ENCODE measurements around the gene DIAPH3.

The DIAPH3 gene

GRCh38 chr13:60135344-60135743 lies 28.4 kb downstream of the DIAPH3 start:
- H3K4me1 ChIP-seq (ENCODE audit: control insufficient read depth, insufficient read depth, low read length) = 0 out of 2 replicates have a peak, but pooled peaks cover 7% of the 10 kb centered on the region
- H3K4me3 ChIP-seq (ENCODE audit: low read depth, low read length) = no peak overlapping the region
- H3K9me3 ChIP-seq (ENCODE audit: control insufficient read depth, insufficient read depth, low read depth, low read length) = no peaks in the 10 kb centered on the region
- H3K9ac ChIP-seq (ENCODE audit: low read length) = no peak overlapping the region
- no peaks in the 10 kb centered on the region for H3K27me3 ChIP-seq (ENCODE audit: control insufficient read depth, insufficient read depth, low read length)
- no peak overlapping the region for H3K27ac ChIP-seq (ENCODE audit: low read depth, low read length)
- H3K36me3 ChIP-seq (ENCODE audit: control insufficient read depth, insufficient read depth, low read length) = peaks cover 14% of the 10 kb centered on the region

DNA sequence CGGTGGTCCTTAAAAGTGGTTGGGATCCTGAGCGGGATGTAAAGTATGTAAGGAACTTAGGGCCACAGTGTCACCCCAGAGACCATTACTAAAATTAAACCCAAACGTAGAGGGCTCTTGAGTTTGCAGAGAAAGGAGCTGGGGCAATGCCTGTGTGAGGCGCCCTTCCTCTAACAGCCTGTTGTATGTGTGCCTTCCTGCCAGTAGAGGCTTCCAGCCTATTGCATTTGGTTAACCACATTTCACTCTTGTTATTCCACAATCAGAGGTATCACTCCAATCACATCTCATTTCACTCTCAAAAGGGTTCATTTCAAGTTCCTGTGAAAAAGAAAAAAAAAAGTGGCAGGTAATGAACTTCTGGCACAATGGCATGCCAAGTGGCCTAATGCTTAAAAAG lies 29.4 kb downstream of the DIAPH3 start:
- no peak overlapping the region for H3K27ac ChIP-seq (ENCODE audit: low read depth, low read length)
- no peaks in the 10 kb centered on the region for H3K9me3 ChIP-seq (ENCODE audit: control insufficient read depth, insufficient read depth, low read depth, low read length)
- H3K9ac ChIP-seq (ENCODE audit: low read length) = no peak overlapping the region
- H3K36me3 ChIP-seq (ENCODE audit: control insufficient read depth, insufficient read depth, low read length) = peaks cover 17% of the 10 kb centered on the region
- H3K4me3 ChIP-seq (ENCODE audit: low read depth, low read length) = no peak overlapping the region
- no peaks in the 10 kb centered on the region for H3K27me3 ChIP-seq (ENCODE audit: control insufficient read depth, insufficient read depth, low read length)
- H3K4me1 ChIP-seq (ENCODE audit: control insufficient read depth, insufficient read depth, low read length) = 0 out of 2 replicates have a peak, but pooled peaks cover 7% of the 10 kb centered on the region

- Histone ChIP-seq H3K36me3 (ENCODE audit: control insufficient read depth, insufficient read depth, low read length) (peaks cover 4% of the 10 kb centered on the region; the same call in 1 of the 2 replicates), H3K9ac (ENCODE audit: low read length) (no peak overlapping the region), H3K27me3 (ENCODE audit: control insufficient read depth, insufficient read depth, low read length) (no peaks in the 10 kb centered on the region), H3K27ac (ENCODE audit: low read depth, low read length) (no peak overlapping the region), H3K4me1 (ENCODE audit: control insufficient read depth, insufficient read depth, low read length) (no peaks in the 10 kb centered on the region), H3K4me3 (ENCODE audit: low read depth, low read length) (no peak overlapping the region), H3K9me3 (ENCODE audit: control insufficient read depth, insufficient read depth, low read depth, low read length) (0 out of 2 replicates have a peak, but pooled peaks cover 2% of the 10 kb centered on the region)
Observed at GRCh38 chr13:60121337-60121687, 42.4 kb downstream of the DIAPH3 start.

DNA sequence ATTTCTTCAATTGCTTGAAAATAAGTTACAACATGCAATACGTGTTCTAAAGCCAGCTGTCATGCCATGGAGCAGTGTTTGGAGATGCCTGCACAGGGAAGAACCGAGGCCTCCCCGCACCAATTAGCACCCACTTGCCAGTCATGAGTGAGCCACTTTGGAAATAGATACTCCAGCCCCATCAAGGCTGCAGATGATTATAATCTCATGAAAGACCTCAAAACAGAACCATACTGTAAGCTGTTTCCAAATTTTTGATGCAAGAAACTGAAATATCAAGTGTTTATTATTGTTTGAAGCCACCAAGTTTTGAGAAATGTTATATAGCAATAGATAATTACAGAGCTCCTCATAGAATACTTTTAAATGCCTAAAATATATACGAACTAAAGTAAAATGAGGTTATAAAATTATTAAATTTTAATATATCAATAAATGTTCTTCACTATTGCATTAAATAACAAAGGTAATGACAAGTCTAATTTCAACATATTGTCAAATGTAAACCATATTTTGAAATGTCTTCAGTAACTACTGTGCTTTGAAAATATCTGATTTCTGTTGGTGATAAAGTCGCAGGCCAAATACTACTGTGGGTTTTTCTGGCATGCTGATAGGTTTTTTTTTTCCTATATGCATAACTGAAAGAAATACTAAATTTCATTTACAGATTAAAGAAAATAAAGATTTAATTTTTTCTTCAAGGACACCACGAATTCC lies 43.0 kb downstream of the DIAPH3 start:
- H3K9ac ChIP-seq (ENCODE audit: low read length) = no peak overlapping the region
- 0 out of 2 replicates have a peak, but pooled peaks cover 2% of the 10 kb centered on the region for H3K9me3 ChIP-seq (ENCODE audit: control insufficient read depth, insufficient read depth, low read depth, low read length)
- H3K4me1 ChIP-seq (ENCODE audit: control insufficient read depth, insufficient read depth, low read length) = no peaks in the 10 kb centered on the region
- H3K4me3 ChIP-seq (ENCODE audit: low read depth, low read length) = no peak overlapping the region
- no peaks in the 10 kb centered on the region for H3K27me3 ChIP-seq (ENCODE audit: control insufficient read depth, insufficient read depth, low read length)
- peaks cover 4% of the 10 kb centered on the region; the same call in 1 of the 2 replicates for H3K36me3 ChIP-seq (ENCODE audit: control insufficient read depth, insufficient read depth, low read length)
- no peak overlapping the region for H3K27ac ChIP-seq (ENCODE audit: low read depth, low read length)

DNA sequence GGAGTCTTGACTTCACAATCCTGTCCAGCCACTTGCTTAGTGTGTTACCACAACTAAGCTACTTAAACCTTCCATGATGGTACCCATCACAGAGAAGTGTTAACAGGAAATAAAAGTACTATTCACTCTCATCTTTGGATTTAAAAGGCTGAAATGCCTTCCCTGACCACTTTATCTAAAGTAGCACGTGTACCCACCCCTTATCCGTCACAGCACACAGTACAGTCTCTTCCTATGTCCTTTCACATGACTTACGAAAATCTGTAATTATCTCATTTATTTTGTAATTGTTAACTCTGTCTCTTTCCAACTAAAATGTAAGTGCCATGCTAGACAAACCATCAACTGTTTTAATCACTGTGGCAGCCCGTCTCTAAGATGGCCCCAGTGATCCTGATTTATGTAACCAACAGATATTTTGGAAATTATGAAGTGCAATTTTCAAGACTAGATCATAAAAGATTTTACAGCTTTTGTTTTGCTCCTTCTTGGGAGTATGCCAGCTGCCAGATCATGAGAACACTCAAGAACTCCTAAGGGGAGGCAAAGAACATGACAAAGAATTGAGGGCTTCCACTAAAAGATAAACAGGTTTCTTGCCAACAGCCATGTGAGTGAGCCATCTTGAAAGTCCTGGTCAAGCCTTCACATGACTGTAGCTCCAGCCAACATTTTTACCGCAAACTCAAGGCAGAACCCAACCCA lies 44.9 kb downstream of the DIAPH3 start:
- Histone ChIP-seq H3K4me1 (ENCODE audit: control insufficient read depth, insufficient read depth, low read length) (no peaks in the 10 kb centered on the region), H3K27me3 (ENCODE audit: control insufficient read depth, insufficient read depth, low read length) (no peaks in the 10 kb centered on the region), H3K9ac (ENCODE audit: low read length) (no peak overlapping the region), H3K36me3 (ENCODE audit: control insufficient read depth, insufficient read depth, low read length) (peaks cover 9% of the 10 kb centered on the region; the same call in 1 of the 2 replicates), H3K9me3 (ENCODE audit: control insufficient read depth, insufficient read depth, low read depth, low read length) (peaks cover 7% of the 10 kb centered on the region), H3K4me3 (ENCODE audit: low read depth, low read length) (no peak overlapping the region), H3K27ac (ENCODE audit: low read depth, low read length) (no peak overlapping the region)

GRCh38 chr13:60114499-60115028 lies 49.2 kb downstream of the DIAPH3 start:
- H3K36me3 ChIP-seq (ENCODE audit: control insufficient read depth, insufficient read depth, low read length) = peaks cover 26% of the 10 kb centered on the region
- H3K4me1 ChIP-seq (ENCODE audit: control insufficient read depth, insufficient read depth, low read length) = no peaks in the 10 kb centered on the region
- no peak overlapping the region for H3K27ac ChIP-seq (ENCODE audit: low read depth, low read length)
- no peak overlapping the region for H3K4me3 ChIP-seq (ENCODE audit: low read depth, low read length)
- H3K9me3 ChIP-seq (ENCODE audit: control insufficient read depth, insufficient read depth, low read depth, low read length) = peaks cover 5% of the 10 kb centered on the region
- no peak overlapping the region for H3K9ac ChIP-seq (ENCODE audit: low read length)
- no peaks in the 10 kb centered on the region for H3K27me3 ChIP-seq (ENCODE audit: control insufficient read depth, insufficient read depth, low read length)

GRCh38 chr13:60112771-60113170 lies 51.0 kb downstream of the DIAPH3 start:
- Histone ChIP-seq H3K4me1 (ENCODE audit: control insufficient read depth, insufficient read depth, low read length) (no peaks in the 10 kb centered on the region), H3K9ac (ENCODE audit: low read length) (no peak overlapping the region), H3K9me3 (ENCODE audit: control insufficient read depth, insufficient read depth, low read depth, low read length) (peaks cover 5% of the 10 kb centered on the region), H3K27ac (ENCODE audit: low read depth, low read length) (no peak overlapping the region), H3K4me3 (ENCODE audit: low read depth, low read length) (no peak overlapping the region), H3K27me3 (ENCODE audit: control insufficient read depth, insufficient read depth, low read length) (no peaks in the 10 kb centered on the region), H3K36me3 (ENCODE audit: control insufficient read depth, insufficient read depth, low read length) (peaks cover 38% of the 10 kb centered on the region)

DNA sequence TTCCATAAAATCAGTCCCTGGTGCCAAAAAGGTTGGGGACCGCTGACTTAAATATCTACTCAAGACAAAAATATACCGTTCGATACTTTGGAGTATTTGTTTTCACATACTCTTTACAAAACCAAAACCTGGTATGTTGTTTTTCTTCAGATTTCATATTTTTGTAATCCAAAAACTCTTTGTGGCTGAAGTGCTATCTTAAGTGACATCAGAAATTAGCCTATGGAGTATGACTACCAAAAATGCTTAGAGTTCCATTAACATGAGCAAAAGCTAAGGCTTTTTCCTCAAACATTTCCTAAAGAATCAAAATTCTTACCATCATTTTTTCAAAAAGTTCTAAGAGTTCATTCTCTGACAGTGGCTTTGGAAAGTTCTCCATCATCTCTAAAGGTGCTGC lies 52.0 kb downstream of the DIAPH3 start:
- Histone ChIP-seq H3K27ac (ENCODE audit: low read depth, low read length) (no peak overlapping the region), H3K9ac (ENCODE audit: low read length) (no peak overlapping the region), H3K4me3 (ENCODE audit: low read depth, low read length) (no peak overlapping the region), H3K4me1 (ENCODE audit: control insufficient read depth, insufficient read depth, low read length) (no peaks in the 10 kb centered on the region), H3K27me3 (ENCODE audit: control insufficient read depth, insufficient read depth, low read length) (no peaks in the 10 kb centered on the region), H3K9me3 (ENCODE audit: control insufficient read depth, insufficient read depth, low read depth, low read length) (peaks cover 5% of the 10 kb centered on the region), H3K36me3 (ENCODE audit: control insufficient read depth, insufficient read depth, low read length) (peaks cover 39% of the 10 kb centered on the region)

GRCh38 chr13:60109285-60109684 lies 54.4 kb downstream of the DIAPH3 start:
- H3K4me3 ChIP-seq (ENCODE audit: low read depth, low read length) = no peak overlapping the region
- no peaks in the 10 kb centered on the region for H3K9me3 ChIP-seq (ENCODE audit: control insufficient read depth, insufficient read depth, low read depth, low read length)
- peaks cover 34% of the 10 kb centered on the region for H3K36me3 ChIP-seq (ENCODE audit: control insufficient read depth, insufficient read depth, low read length)
- no peak overlapping the region for H3K9ac ChIP-seq (ENCODE audit: low read length)
- no peak overlapping the region for H3K27ac ChIP-seq (ENCODE audit: low read depth, low read length)
- H3K4me1 ChIP-seq (ENCODE audit: control insufficient read depth, insufficient read depth, low read length) = no peaks in the 10 kb centered on the region
- H3K27me3 ChIP-seq (ENCODE audit: control insufficient read depth, insufficient read depth, low read length) = no peaks in the 10 kb centered on the region

- Histone ChIP-seq H3K36me3 (ENCODE audit: control insufficient read depth, insufficient read depth, low read length) (peaks cover 34% of the 10 kb centered on the region), H3K27ac (ENCODE audit: low read depth, low read length) (no peak overlapping the region), H3K4me3 (ENCODE audit: low read depth, low read length) (no peak overlapping the region)
Observed at GRCh38 chr13:60108589-60108988, 55.1 kb downstream of the DIAPH3 start.

More at GRCh38 chr13:60108589-60108988, 55.1 kb downstream of the DIAPH3 start:
- no peaks in the 10 kb centered on the region for H3K27me3 ChIP-seq (ENCODE audit: control insufficient read depth, insufficient read depth, low read length)
- no peak overlapping the region for H3K9ac ChIP-seq (ENCODE audit: low read length)
- H3K9me3 ChIP-seq (ENCODE audit: control insufficient read depth, insufficient read depth, low read depth, low read length) = no peaks in the 10 kb centered on the region
- no peaks in the 10 kb centered on the region for H3K4me1 ChIP-seq (ENCODE audit: control insufficient read depth, insufficient read depth, low read length)

All from HUES6 (cell line).